Esophagus muscularis mucosa (tissue), 4 donors: Measurements from ENCODE around the gene SEZ6L2.

Experiments
- CTCF ChIP-seq, 3 experiments: fragments of 200-600 bp in 2 of 3; fragments of 450-650 bp in 1 of 3; sonication (generic) in 2 of 3; IDR thresholded peaks; one replicate each; pipeline ENCODE4 v1.5.1; 2017 to 2019; ENCODE audit warnings: antibody characterized with exemption in 3 of 3, mild to moderate bottlenecking in 2 of 3, moderate library complexity in 1 of 3
- EP300 ChIP-seq: sonication (generic); formaldehyde crosslinking; IDR thresholded peaks from one replicate; pipeline ENCODE4 v1.6.1; 2017; ENCODE audit warnings: antibody characterized with exemption
- POLR2A ChIP-seq: fragments of 450-650 bp; IDR thresholded peaks from one replicate; pipeline ENCODE4 v1.6.1; 2017; ENCODE audit warnings: antibody characterized with exemption, moderate library complexity, mild to moderate bottlenecking, low read depth
- POLR2AphosphoS5 ChIP-seq, 2 donors: sonication (generic); formaldehyde crosslinking; IDR thresholded peaks; one replicate each; pipeline ENCODE4 v1.6.1; 2017; ENCODE audit warnings: antibody characterized with exemption in 2 of 2

DNA sequence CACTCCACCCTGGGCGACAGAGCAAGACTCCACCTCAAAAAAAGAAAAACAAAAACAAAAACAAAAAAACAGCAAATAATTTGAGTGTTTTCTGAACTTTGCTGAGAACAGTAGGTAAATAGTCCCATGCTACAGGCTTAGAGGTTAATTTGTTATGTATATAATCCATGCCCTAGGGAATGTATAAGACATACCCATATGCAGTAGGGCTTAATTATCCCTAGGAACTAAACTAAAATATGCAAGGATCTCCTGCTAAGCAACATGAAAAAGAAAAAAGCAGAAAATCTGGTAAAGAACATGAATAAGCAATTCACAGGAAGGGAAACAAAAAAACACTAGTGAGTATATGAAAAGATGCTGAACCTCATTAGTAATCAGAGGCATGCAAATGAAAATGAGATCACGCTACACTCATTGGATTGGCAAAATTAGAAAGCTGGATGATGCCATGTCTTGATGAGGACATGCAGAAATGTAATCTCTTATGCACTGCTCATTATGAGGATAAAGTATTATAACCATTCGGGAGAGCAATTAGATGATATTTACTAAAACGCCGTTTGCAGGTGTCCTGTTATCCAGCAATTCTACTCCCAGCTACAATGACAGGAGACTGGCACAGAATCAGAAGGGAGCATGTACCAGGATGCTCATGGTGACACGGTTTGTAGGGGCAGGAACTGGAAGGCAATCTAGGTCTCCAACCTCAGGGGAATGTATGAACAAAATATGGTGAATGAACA is 21.1 kb upstream of the SEZ6L2 start:
- TF ChIP-seq CTCF (IDR thresholded peaks at IDR 0.05) (no peak), POLR2AphosphoS5 (IDR thresholded peaks at IDR 0.05) (no peak), POLR2A (no peak), EP300 (no peak)
